GM18861 (cell line): ENCODE results near the gene UFL1.

Source experiments
- ATAC-seq: cut with Tn5 transposase; IDR thresholded peaks from one replicate; pipeline ENCODE4 v1.9.1; 2021; ENCODE audit not compliant: unreplicated experiment

UFL1 gene

DNA sequence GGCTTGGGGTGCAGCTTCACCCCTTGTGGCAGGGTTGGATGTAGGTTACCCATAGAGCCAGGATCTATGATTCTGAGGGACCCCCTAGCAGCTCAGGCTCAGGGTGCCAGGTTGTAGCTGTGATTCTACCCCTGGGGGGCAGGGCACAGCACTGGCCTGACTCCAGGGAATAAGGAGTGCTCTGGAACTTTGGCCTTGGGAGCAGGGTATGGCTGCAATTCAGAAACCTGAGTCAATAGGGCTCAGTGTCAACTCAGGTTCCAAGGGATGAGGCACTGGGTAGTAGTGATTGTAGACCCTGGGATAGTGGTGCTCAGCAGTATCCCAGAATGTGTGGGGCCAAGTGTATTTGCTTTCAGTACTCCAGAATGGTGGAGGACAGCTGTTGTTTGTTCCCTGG is 49.9 kb downstream of the UFL1 start:
- ATAC-seq, result no peak

GRCh38 chr6:96575359-96575758 is 53.8 kb downstream of the UFL1 start:
- ATAC-seq, result no peak

DNA sequence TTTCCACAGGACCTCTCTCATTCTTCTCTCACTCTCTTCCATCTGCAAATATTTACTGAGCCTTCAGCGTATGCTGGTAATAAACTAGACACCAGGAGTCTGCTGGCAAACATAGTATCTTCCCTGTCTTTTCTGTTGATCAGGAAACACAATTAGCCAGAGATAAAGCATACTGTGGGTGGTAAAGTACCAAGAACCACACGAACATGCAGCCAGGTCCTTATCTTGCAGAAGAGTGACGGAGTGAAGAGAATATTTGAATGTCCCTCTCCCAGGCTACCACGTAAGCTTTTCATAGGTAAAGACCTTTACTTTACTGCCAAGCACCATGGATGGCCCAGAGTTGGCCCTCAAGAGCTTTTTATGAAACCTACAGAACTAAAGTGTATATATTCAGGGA is 54.6 kb downstream of the UFL1 start:
- ATAC-seq, result no peak

GRCh38 chr6:96582021-96582420 is 60.4 kb downstream of the UFL1 start:
- ATAC-seq, result no peak

DNA sequence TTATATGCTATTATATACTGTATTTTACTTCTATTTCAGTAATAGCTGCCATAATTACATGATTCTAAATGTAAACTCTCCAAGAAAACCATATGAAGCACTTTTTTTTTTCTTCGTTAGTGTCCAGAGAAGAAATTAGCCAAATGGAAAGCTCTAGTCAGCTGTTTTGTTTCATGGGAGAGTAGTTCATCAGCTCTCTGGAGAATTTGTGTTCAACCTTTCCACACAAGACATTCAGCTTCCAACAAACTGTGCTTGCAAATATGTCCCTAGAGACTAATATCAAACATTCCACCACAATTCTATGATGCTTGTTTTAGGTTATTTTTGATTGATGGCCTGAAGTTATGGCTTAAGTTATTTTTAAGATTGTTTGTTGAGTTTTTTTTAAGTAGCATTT is 60.8 kb downstream of the UFL1 start:
- no peak for ATAC-seq

DNA sequence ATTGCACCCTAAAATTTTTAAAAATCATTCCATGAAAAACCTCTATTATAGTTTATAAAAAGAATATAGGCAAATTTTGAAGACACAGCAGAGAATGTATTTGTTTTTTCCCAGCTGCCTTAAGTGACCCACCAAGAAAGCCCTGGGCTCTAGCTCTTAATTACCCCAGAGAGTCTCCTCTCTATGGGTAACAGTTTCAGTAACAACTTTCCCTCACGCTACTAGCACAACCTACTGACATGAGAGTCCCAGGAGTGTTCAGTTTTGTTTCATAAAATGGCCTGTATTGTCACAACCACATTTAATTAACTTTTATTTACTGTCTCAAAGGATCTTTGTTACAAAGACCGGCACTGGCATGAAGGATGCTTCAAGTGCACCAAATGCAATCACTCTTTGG is 82.8 kb downstream of the UFL1 start:
- no peak for ATAC-seq
